Measurements from ENCODE around the gene AP2B1. TPM values are rescaled to one million over a fixed set of nuclear protein-coding genes. Genes with fewer than 3 reads are reported as not detected.

Gene AP2B1
- polyA plus RNA-seq, 1 of the 3 experiments (the other 2 are of a cell fraction) = 97.8 TPM

DNA sequence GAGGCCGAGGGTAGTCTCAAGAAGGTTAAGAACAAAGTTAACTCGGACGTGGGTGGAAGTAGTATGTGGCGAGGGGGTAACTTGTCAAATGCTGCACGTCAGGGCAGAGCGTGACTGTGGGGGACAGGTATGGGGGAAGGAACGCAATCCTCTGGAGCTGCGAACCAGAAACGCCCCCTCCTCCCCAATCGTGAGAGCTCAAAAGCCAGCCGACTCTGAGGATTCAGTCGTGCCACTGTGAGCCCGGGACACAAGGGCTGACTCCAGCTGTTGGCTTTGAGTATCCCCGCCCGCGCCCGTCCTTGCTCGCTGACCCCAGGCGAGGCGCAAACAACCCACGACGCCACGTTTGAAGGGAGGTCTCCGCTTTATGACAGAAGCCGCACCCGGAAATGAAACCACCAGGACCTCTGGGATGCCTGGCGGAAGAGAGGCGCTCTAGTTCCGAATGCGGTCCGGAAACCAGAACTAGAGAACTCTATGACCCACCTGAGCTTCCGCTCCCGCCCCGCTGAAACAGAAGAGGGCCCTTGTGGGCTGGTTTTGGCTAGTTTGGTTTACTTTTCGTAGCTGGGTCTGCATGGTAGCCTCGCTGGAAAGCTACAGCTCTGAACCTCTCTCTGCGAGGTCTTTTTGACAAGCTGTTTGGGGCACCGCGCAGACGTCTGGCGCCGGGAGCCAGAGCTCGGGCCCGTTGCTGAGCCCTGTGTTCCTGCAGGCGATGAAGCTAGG lies 8.8 kb upstream of the AP2B1 start, which contains the start of gene PEX12:
Gene PEX12 (minus strand): TSS at position 375 of the 732 bp plus-strand sequence. CDS start 550 bp downstream, outside the sequence.
- H3K4me1 ChIP-seq (ENCODE audit: control insufficient read depth in 1 of 2, insufficient read depth in 2 of 2, low read depth in 1 of 2, low read length in 1 of 2) = peaks cover 0 to 16% of the 10 kb centered on the region in 2 experiments; a peak in 3 of 4 replicates
- H3K27ac ChIP-seq (ENCODE audit: low read depth in 2 of 2, low read length in 1 of 2) = peak within 1 kb of the TSS; percentile 58 to 93
- H3K4me2 ChIP-seq = peak within 1 kb of the TSS; percentile 94
- no peaks in the 10 kb centered on the region for H3K27me3 ChIP-seq (ENCODE audit: insufficient read depth)
- H3K4me3 ChIP-seq (ENCODE audit: low read depth in 2 of 2, low read length in 1 of 2) = peak within 1 kb of the TSS; percentile 89 to 94
- H2AFZ ChIP-seq (ENCODE audit: low read depth) = peak within 1 kb of the TSS; percentile 85
- peak; percentile 87 for DNase-seq
- peaks cover 14 to 23% of the 10 kb centered on the region in 2 experiments for H3K36me3 ChIP-seq (replicated peaks in 1 of 2; ENCODE audit: control insufficient read depth in 1 of 2, insufficient read depth in 2 of 2, low read length in 1 of 2)
- no peaks in the 10 kb centered on the region for H4K20me1 ChIP-seq (ENCODE audit: insufficient read depth)
- under 1% methylated on average over 35 of the region's 45 CpGs for WGBS (ENCODE audit: low lambda C conversion rate)
- H3K79me2 ChIP-seq (ENCODE audit: insufficient read depth) = peaks cover 24% of the 10 kb centered on the region
- H3K9ac ChIP-seq = peak within 1 kb of the TSS; percentile 90
- H3K9me3 ChIP-seq = no peaks in the 10 kb centered on the region
- H3F3A ChIP-seq (replicated peaks; ENCODE audit: insufficient read depth) = peaks cover 25% of the 10 kb centered on the region
- CTCF ChIA-PET = interaction anchor here (1.0 to 2.6 kb wide), 6 partner anchors 11 to 185 kb away, joined by 3 to 17 read pairs (median 6); no protein-coding TSS in a partner anchor
- no peaks in the 10 kb centered on the region for H3K9me2 ChIP-seq
- POLR2A ChIA-PET = interaction anchor here (0.6 to 3.8 kb wide), 8 partner anchors 8 to 230 kb away, joined by 3 to 27 read pairs (median 4); partner anchors contain the start of genes AP2B1, RASL10B and TAF15
- TF ChIP-seq, protein P1, sequence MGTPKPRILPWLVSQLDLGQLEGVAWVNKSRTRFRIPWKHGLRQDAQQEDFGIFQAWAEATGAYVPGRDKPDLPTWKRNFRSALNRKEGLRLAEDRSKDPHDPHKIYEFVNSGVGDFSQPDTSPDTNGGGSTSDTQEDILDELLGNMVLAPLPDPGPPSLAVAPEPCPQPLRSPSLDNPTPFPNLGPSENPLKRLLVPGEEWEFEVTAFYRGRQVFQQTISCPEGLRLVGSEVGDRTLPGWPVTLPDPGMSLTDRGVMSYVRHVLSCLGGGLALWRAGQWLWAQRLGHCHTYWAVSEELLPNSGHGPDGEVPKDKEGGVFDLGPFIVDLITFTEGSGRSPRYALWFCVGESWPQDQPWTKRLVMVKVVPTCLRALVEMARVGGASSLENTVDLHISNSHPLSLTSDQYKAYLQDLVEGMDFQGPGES (IDR thresholded peaks at IDR 0.05; ENCODE audit: low read depth, low read length) = no peak
- TF ChIP-seq, protein P2, sequence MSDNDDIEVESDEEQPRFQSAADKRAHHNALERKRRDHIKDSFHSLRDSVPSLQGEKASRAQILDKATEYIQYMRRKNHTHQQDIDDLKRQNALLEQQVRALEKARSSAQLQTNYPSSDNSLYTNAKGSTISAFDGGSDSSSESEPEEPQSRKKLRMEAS (IDR thresholded peaks at IDR 0.05; ENCODE audit: low read depth) = peak; percentile 94
- TF ChIP-seq, protein P3, sequence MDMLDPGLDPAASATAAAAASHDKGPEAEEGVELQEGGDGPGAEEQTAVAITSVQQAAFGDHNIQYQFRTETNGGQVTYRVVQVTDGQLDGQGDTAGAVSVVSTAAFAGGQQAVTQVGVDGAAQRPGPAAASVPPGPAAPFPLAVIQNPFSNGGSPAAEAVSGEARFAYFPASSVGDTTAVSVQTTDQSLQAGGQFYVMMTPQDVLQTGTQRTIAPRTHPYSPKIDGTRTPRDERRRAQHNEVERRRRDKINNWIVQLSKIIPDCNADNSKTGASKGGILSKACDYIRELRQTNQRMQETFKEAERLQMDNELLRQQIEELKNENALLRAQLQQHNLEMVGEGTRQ (IDR thresholded peaks at IDR 0.05; ENCODE audit: borderline replicate concordance, low read depth, low read length) = no peak
- TF ChIP-seq NFIC (IDR thresholded peaks at IDR 0.05; ENCODE audit: borderline replicate concordance) (peak; percentile 11; the same call in 1 of the 2 replicates), USF1 (IDR thresholded peaks at IDR 0.05; ENCODE audit: borderline replicate concordance, low read depth) (peak; percentile 16; the same call in 1 of the 2 replicates), YY1 (IDR thresholded peaks at IDR 0.05; ENCODE audit: low read depth) (peak; percentile 86), CTCF (IDR thresholded peaks at IDR 0.05) (0 out of 2 replicates have a peak, but pooled peaks have one; percentile 12), TCF12 (IDR thresholded peaks at IDR 0.05) (peak; percentile 36; the same call in 1 of the 2 replicates), POLR2AphosphoS5 (IDR thresholded peaks at IDR 0.05; ENCODE audit: low read depth, low read length) (peak; percentile 98), TAF1 (IDR thresholded peaks at IDR 0.05; ENCODE audit: borderline replicate concordance, low read depth, low read length) (peak; percentile 92), SIN3A (IDR thresholded peaks at IDR 0.05; ENCODE audit: borderline replicate concordance, low read depth, low read length) (peak; percentile 95; the same call in 1 of the 2 replicates), RCOR1 (IDR thresholded peaks at IDR 0.05; ENCODE audit: low read length) (no peak), GABPA (IDR thresholded peaks at IDR 0.05; ENCODE audit: low read depth) (peak; percentile 99), ELF1 (IDR thresholded peaks at IDR 0.05) (peak; percentile 98), CHD2 (IDR thresholded peaks at IDR 0.05; ENCODE audit: low read length, partially characterized antibody) (peak; percentile 87), MXI1 (IDR thresholded peaks at IDR 0.05; ENCODE audit: low read depth, low read length) (peak; percentile 96), RFX5 (IDR thresholded peaks at IDR 0.05; ENCODE audit: low read length) (peak; percentile 49; the same call in 1 of the 2 replicates), EP300 (IDR thresholded peaks at IDR 0.05; ENCODE audit: borderline replicate concordance in 1 of 2, low read depth in 1 of 2, low read length in 1 of 2) (0 out of 4 replicates have a peak, but pooled peaks of 1 of the 2 experiments have one; percentile 12), NRF1 (IDR thresholded peaks at IDR 0.05; ENCODE audit: low read depth, low read length) (no peak)
- TF ChIP-seq, protein P4, sequence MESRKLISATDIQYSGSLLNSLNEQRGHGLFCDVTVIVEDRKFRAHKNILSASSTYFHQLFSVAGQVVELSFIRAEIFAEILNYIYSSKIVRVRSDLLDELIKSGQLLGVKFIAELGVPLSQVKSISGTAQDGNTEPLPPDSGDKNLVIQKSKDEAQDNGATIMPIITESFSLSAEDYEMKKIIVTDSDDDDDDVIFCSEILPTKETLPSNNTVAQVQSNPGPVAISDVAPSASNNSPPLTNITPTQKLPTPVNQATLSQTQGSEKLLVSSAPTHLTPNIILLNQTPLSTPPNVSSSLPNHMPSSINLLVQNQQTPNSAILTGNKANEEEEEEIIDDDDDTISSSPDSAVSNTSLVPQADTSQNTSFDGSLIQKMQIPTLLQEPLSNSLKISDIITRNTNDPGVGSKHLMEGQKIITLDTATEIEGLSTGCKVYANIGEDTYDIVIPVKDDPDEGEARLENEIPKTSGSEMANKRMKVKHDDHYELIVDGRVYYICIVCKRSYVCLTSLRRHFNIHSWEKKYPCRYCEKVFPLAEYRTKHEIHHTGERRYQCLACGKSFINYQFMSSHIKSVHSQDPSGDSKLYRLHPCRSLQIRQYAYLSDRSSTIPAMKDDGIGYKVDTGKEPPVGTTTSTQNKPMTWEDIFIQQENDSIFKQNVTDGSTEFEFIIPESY (IDR thresholded peaks at IDR 0.05; ENCODE audit: borderline replicate concordance, low read depth) = peak; percentile 77
